Panc1 (cell line): ENCODE data around the gene SCP2. TPM values are rescaled to one million over a fixed set of nuclear protein-coding genes. Genes with fewer than 3 reads are reported as not detected.

Experiments used
- ATAC-seq: fragments of 200-7000 bp; cut with Tn5 transposase; 2 replicates; pipeline ENCODE4 v1.9.1; 2020; ENCODE audit warnings: mild to moderate bottlenecking, moderate library complexity
- BruUV-seq: library from RNA; stranded (reverse); fragments of 400-500 nt; replicated peaks from 2 replicates; lab custom pipeline; 2021; lab: Mats Ljungman, UMichigan
- CTCF ChIA-PET: fragments of 300-600 bp; sonication (Branson Sonifier 250); formaldehyde crosslinking; loops from one replicate; lab custom pipeline; 2022; ENCODE audit warnings: antibody characterized with exemption; lab: Charles Lee
- POLR2A ChIA-PET: fragments of 300-600 bp; sonication (Branson Sonifier 250); formaldehyde crosslinking; loops from one replicate; lab custom pipeline; 2022; ENCODE audit warnings: antibody characterized with exemption; lab: Charles Lee
- DNase-seq: peaks from one replicate; pipeline ENCODE4 v3.0.0-alpha.2; 2010; ENCODE audit warnings: low read depth, low spot score
- H3K27ac ChIP-seq: 2 replicates; pipeline ENCODE4 v1.5.1; 2011; ENCODE audit warnings: mild to moderate bottlenecking, low read length, inconsistent platforms
- H3K27me3 ChIP-seq: fragments of 200-500 bp; sonication (Bioruptor generic); 2 replicates; pipeline ENCODE4 v1.6.0; 2014; ENCODE audit warnings: low read length, inconsistent platforms; ENCODE audit not compliant: control insufficient read depth, insufficient read depth
- H3K36me3 ChIP-seq: fragments of 200-500 bp; sonication (Bioruptor generic); 2 replicates; pipeline ENCODE4 v1.5.1; 2014; ENCODE audit warnings: inconsistent platforms, mild to moderate bottlenecking, low read length, moderate library complexity; ENCODE audit not compliant: control insufficient read depth, insufficient read depth
- H3K4me1 ChIP-seq: 2 replicates; pipeline ENCODE4 v1.5.1; 2011; ENCODE audit warnings: inconsistent platforms, mild to moderate bottlenecking, low read length, moderate library complexity; ENCODE audit not compliant: control insufficient read depth, insufficient read depth
- H3K4me3 ChIP-seq, 2 experiments: 2 replicates each; pipeline ENCODE4 v1.5.1; 2011 to 2012; ENCODE audit warnings: low read depth in 2 of 2, low read length in 2 of 2, mild to moderate bottlenecking in 2 of 2, inconsistent platforms in 1 of 2, moderate library complexity in 1 of 2
- H3K9me3 ChIP-seq: fragments of 200-500 bp; sonication (Bioruptor generic); 2 replicates; pipeline ENCODE4 v1.5.1; 2014; ENCODE audit warnings: low read depth, mild to moderate bottlenecking, inconsistent platforms, low read length, moderate library complexity; ENCODE audit not compliant: control insufficient read depth, insufficient read depth
- POLR2AphosphoS5 ChIP-seq: IDR thresholded peaks from 2 replicates; pipeline ENCODE4 v1.6.1; 2012; ENCODE audit warnings: mild to moderate bottlenecking, low read depth, low read length, moderate library complexity
- REST ChIP-seq, 2 experiments: IDR thresholded peaks; 2 replicates each; pipeline ENCODE4 v1.6.1; 2011 to 2012; ENCODE audit warnings: low read depth in 2 of 2, control low read depth in 1 of 2, low read length in 1 of 2, mild to moderate bottlenecking in 1 of 2, moderate library complexity in 1 of 2; ENCODE audit not compliant: insufficient read depth in 1 of 2
- SIN3A ChIP-seq: IDR thresholded peaks from 2 replicates; pipeline ENCODE4 v1.6.1; 2012; ENCODE audit warnings: low read depth, mild to moderate bottlenecking, low read length, moderate library complexity, borderline replicate concordance; ENCODE audit not compliant: insufficient read depth
- TCF7L2 ChIP-seq: IDR thresholded peaks from 2 replicates; pipeline ENCODE4 v1.6.1; 2011; ENCODE audit warnings: mild to moderate bottlenecking, low read depth, low read length, inconsistent platforms
- in situ Hi-C: cut with HindIII; loops from 2 replicates; pipeline ENCODE4 v1.10.0; 2016; ENCODE audit warnings: low sequenced_read_pairs, low pct_unique_long_range_greater_than_20kb
- intact Hi-C: fragments of 100-400 bp; cut with micrococcal nuclease; formaldehyde crosslinking; loops from one replicate; pipeline ENCODE4 v1.10.0; 2022; ENCODE audit not compliant: unreplicated experiment
- total RNA-seq: library from RNA; stranded (reverse); gene quantifications from one replicate; pipeline ENCODE4 v1.2.1, GENCODE V29; 2021; ENCODE audit not compliant: unreplicated experiment
- TF ChIP-seq, protein P1 (sequence below): fragments of 450-650 bp; IDR thresholded peaks from 2 replicates; pipeline ENCODE4 v1.5.1; 2017; ENCODE audit warnings: mild to moderate bottlenecking

SCP2 gene
- total RNA-seq, 1 experiment from 2014 or later, result 88.7 TPM

DNA sequence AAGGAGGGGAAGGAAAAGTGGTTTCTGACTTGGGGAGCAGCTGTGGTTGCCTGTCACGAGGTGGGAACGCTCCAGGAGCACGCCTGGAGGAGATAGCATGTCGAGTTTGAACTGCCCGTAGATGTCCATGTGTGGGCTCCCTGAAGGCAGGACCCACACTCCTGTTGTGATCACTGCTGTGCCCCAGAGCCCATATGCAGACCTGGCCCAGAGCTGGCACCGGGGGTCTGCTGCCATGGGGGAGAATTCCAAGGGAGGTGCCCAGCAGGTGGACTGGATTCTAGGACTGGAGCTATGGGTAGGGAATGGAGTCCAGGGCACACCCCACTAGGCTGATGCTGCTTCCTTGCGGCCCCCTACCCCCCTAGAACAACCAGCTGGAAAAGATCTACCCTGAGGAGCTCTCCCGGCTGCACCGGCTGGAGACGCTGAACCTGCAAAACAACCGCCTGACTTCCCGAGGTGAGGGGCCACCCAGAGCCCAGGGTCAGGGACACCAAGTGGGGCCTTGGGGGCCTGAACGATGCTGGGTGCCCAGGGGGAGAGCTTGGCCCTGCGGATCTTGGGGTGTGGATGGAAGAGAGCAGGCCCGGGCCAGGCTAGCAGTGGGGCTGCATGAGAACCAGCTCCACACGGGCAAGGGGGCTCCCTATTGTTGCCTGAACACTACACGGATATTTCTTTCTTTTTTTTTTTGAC, 144.2 kb downstream of the SCP2 start:
- BruUV-seq, result no TSS peak
- H3K4me1 ChIP-seq, result no peaks in the 10 kb centered on the region
- in situ Hi-C loops, result no loop called here
- TF ChIP-seq REST (IDR thresholded peaks at IDR 0.05; ENCODE audit: insufficient read depth in 1 of 2, low read depth in 2 of 2, low read length in 1 of 2) (no peak), SIN3A (no peak), TCF7L2 (no peak), POLR2AphosphoS5 (no peak)
- TF ChIP-seq, protein P1, sequence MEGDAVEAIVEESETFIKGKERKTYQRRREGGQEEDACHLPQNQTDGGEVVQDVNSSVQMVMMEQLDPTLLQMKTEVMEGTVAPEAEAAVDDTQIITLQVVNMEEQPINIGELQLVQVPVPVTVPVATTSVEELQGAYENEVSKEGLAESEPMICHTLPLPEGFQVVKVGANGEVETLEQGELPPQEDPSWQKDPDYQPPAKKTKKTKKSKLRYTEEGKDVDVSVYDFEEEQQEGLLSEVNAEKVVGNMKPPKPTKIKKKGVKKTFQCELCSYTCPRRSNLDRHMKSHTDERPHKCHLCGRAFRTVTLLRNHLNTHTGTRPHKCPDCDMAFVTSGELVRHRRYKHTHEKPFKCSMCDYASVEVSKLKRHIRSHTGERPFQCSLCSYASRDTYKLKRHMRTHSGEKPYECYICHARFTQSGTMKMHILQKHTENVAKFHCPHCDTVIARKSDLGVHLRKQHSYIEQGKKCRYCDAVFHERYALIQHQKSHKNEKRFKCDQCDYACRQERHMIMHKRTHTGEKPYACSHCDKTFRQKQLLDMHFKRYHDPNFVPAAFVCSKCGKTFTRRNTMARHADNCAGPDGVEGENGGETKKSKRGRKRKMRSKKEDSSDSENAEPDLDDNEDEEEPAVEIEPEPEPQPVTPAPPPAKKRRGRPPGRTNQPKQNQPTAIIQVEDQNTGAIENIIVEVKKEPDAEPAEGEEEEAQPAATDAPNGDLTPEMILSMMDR, result no peak
- no peaks in the 10 kb centered on the region for H3K36me3 ChIP-seq
- POLR2A ChIA-PET, result no interaction called here
- ATAC-seq (no peak), DNase-seq (no peak)
- no peak overlapping the region for H3K4me3 ChIP-seq
- no peaks in the 10 kb centered on the region for H3K27me3 ChIP-seq
- H3K27ac ChIP-seq, result no peak overlapping the region
- H3K9me3 ChIP-seq, result no peaks in the 10 kb centered on the region
- CTCF ChIA-PET, result interaction anchor here (0.5 kb wide), 1 partner anchor 36 kb away, joined by 4 read pairs; no protein-coding TSS in a partner anchor
- intact Hi-C loops, result no loop called here

- TF ChIP-seq, protein P1, result no peak
- TF ChIP-seq TCF7L2 (no peak), REST (IDR thresholded peaks at IDR 0.05; ENCODE audit: insufficient read depth in 1 of 2, low read depth in 2 of 2, low read length in 1 of 2) (no peak), SIN3A (no peak), POLR2AphosphoS5 (no peak)
- H3K36me3 ChIP-seq, result no peaks in the 10 kb centered on the region
- no peak for ATAC-seq
- ChIA-PET POLR2A (no interaction called here), CTCF (interaction anchor here (0.5 kb wide), 1 partner anchor 35 kb away, joined by 4 read pairs; no protein-coding TSS in a partner anchor)
- no peaks in the 10 kb centered on the region for H3K4me1 ChIP-seq
- DNase-seq, result no peak
- no TSS peak for BruUV-seq
- intact Hi-C loops, result no loop called here
- H3K27me3 ChIP-seq, result no peaks in the 10 kb centered on the region
- H3K27ac ChIP-seq, result no peak overlapping the region
- in situ Hi-C loops, result no loop called here
- H3K9me3 ChIP-seq, result no peaks in the 10 kb centered on the region
- no peak overlapping the region for H3K4me3 ChIP-seq
Observed at GRCh38 chr1:53071915-53072314, 144.8 kb downstream of the SCP2 start.
